Nephron (organoid): ENCODE results near the gene KLHL24.

Experiments
- H3K27ac Mint-ChIP-seq, 3 experiments: 2 replicates each; pipeline ENCODE4 v1.8.0; 2020; ENCODE audit warnings: mixed read lengths in 3 of 3, mild to moderate bottlenecking in 2 of 3, moderate library complexity in 1 of 3
- H3K27me3 Mint-ChIP-seq: 2 replicates; pipeline ENCODE4 v1.8.0; 2021; ENCODE audit warnings: low read depth, mild to moderate bottlenecking, moderate library complexity, mixed read lengths
- H3K36me3 Mint-ChIP-seq: 2 replicates; pipeline ENCODE4 v1.8.0; 2020; ENCODE audit warnings: low read depth, mixed read lengths
- H3K4me1 Mint-ChIP-seq: 2 replicates; pipeline ENCODE4 v1.8.0; 2020; ENCODE audit warnings: mixed read lengths
- H3K4me3 Mint-ChIP-seq, 3 experiments: 2 replicates each; pipeline ENCODE4 v1.8.0; 2020; ENCODE audit warnings: mild to moderate bottlenecking in 3 of 3, mixed read lengths in 3 of 3, moderate library complexity in 2 of 3
- H3K9me3 Mint-ChIP-seq: 2 replicates; pipeline ENCODE4 v1.8.0; 2020; ENCODE audit warnings: mixed read lengths
- TF ChIP-seq, protein P1 (sequence below), 3 experiments: fragments of 200-600 bp; sonication (generic); IDR thresholded peaks; one replicate each; pipeline ENCODE4 v1.5.0; 2021; ENCODE audit warnings: antibody characterized with exemption in 3 of 3; ENCODE audit not compliant: unreplicated experiment in 3 of 3

The KLHL24 gene

GRCh38 chr3:183725387-183725786 lies 90.0 kb downstream of the KLHL24 start:
- TF ChIP-seq, protein P1, sequence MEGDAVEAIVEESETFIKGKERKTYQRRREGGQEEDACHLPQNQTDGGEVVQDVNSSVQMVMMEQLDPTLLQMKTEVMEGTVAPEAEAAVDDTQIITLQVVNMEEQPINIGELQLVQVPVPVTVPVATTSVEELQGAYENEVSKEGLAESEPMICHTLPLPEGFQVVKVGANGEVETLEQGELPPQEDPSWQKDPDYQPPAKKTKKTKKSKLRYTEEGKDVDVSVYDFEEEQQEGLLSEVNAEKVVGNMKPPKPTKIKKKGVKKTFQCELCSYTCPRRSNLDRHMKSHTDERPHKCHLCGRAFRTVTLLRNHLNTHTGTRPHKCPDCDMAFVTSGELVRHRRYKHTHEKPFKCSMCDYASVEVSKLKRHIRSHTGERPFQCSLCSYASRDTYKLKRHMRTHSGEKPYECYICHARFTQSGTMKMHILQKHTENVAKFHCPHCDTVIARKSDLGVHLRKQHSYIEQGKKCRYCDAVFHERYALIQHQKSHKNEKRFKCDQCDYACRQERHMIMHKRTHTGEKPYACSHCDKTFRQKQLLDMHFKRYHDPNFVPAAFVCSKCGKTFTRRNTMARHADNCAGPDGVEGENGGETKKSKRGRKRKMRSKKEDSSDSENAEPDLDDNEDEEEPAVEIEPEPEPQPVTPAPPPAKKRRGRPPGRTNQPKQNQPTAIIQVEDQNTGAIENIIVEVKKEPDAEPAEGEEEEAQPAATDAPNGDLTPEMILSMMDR (IDR thresholded peaks at IDR 0.05; ENCODE audit: unreplicated experiment in 3 of 3) = no peak
- Mint-ChIP-seq H3K4me1 (no peaks in the 10 kb centered on the region), H3K27ac (peak overlapping the region in 1 of 3 experiments; percentile 30), H3K36me3 (peaks cover 87% of the 10 kb centered on the region), H3K4me3 (no peak overlapping the region), H3K9me3 (no peaks in the 10 kb centered on the region), H3K27me3 (no peaks in the 10 kb centered on the region)

DNA sequence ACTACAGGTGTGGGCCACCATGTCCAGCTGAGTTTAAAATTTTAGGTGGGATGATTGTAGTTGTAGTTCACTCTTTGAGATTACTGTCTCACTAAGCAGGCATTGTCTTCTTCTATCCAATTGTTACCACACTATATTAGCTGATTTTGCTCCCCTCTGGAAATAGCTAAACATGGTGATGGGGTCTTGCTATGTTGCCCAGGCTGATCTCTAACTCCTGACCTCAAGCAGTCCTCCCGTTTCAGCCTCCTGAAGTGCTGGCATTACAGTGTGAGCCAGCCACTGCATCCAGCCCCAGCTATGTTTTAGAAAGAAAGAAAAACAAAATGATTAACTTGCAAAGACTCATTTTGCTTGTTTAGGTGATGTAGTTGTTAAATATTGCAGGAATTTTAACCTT lies 92.8 kb downstream of the KLHL24 start:
- TF ChIP-seq, protein P1 (IDR thresholded peaks at IDR 0.05; ENCODE audit: unreplicated experiment in 3 of 3) = no peak
- Mint-ChIP-seq H3K4me3 (no peak overlapping the region), H3K4me1 (no peaks in the 10 kb centered on the region), H3K36me3 (peaks cover 78% of the 10 kb centered on the region), H3K27me3 (no peaks in the 10 kb centered on the region), H3K27ac (no peak overlapping the region), H3K9me3 (no peaks in the 10 kb centered on the region)

GRCh38 chr3:183730361-183730760 lies 94.9 kb downstream of the KLHL24 start:
- no peak overlapping the region for H3K27ac Mint-ChIP-seq
- no peaks in the 10 kb centered on the region for H3K9me3 Mint-ChIP-seq
- TF ChIP-seq, protein P1 (IDR thresholded peaks at IDR 0.05; ENCODE audit: unreplicated experiment in 3 of 3) = no peak
- H3K27me3 Mint-ChIP-seq = no peaks in the 10 kb centered on the region
- H3K4me3 Mint-ChIP-seq = no peak overlapping the region
- H3K4me1 Mint-ChIP-seq = no peaks in the 10 kb centered on the region
- H3K36me3 Mint-ChIP-seq = peaks cover 83% of the 10 kb centered on the region

DNA sequence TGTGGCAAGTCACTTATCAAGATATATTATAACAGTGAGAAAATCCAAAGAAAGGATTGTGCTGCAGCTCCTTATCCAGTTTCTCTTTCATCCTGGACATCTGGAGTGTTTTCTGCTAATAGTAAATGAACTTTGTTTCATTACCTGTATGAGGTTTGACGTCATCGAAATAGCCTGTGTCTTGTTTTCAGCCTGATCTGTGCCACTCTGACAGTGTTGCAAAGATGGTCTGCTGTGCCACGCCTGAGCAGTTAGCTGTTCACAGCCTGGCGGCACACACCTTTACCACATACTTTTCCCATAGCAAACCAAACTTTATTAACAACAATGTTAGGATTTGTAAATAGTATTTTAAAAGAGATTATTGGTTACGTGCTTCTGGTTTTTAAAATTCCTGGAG lies 96.2 kb downstream of the KLHL24 start:
- Mint-ChIP-seq H3K27ac (no peak overlapping the region), H3K27me3 (no peaks in the 10 kb centered on the region), H3K4me1 (no peaks in the 10 kb centered on the region), H3K9me3 (no peaks in the 10 kb centered on the region), H3K36me3 (peaks cover 80% of the 10 kb centered on the region), H3K4me3 (no peak overlapping the region)
- TF ChIP-seq, protein P1 (IDR thresholded peaks at IDR 0.05; ENCODE audit: unreplicated experiment in 3 of 3) = no peak

DNA sequence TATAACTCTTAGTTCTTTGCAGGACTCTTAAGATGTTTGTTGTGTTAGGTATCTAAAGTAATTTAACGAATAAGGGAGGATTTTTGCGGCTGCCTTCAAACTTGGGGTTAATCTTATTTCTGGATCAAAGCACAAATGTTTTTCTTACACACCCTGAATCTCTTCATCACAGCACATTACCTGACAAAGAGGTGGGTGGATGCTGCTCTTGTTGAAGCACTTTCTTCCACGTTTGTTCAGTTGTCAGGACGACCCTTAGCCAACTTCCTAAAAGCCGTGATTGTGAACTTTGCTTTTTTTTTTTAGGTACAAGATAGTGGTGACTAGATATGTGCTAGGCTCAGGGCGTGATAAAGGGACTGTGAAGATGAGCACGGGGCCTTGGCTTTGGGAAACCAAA lies 98.1 kb downstream of the KLHL24 start:
- H3K36me3 Mint-ChIP-seq = peaks cover 80% of the 10 kb centered on the region
- no peak overlapping the region for H3K27ac Mint-ChIP-seq
- H3K4me1 Mint-ChIP-seq = no peaks in the 10 kb centered on the region
- peaks cover 3% of the 10 kb centered on the region for H3K9me3 Mint-ChIP-seq
- no peak overlapping the region for H3K4me3 Mint-ChIP-seq
- H3K27me3 Mint-ChIP-seq = no peaks in the 10 kb centered on the region
- TF ChIP-seq, protein P1 (IDR thresholded peaks at IDR 0.05; ENCODE audit: unreplicated experiment in 3 of 3) = no peak
